ENCODE results near the gene IDS.
"Not testable (repeated sequence)": the region's sequence is repeated elsewhere in the genome, so short reads cannot be mapped to it uniquely, and the experiment has no call there.

Gene IDS

GRCh38 chrX:149527705-149528104 is 22.6 kb upstream of the IDS start:
- DNase-seq (ENCODE audit: low read depth in 2 of 2, low spot score in 1 of 2) = no peak

- DNase-seq (ENCODE audit: low read depth in 2 of 2, low spot score in 1 of 2) = not testable (repeated sequence)
Measured at GRCh38 chrX:149526318-149527033, 21.4 kb upstream of the IDS start.

GRCh38 chrX:149525903-149526302 is 20.8 kb upstream of the IDS start:
- not testable (repeated sequence) for DNase-seq (ENCODE audit: low read depth in 2 of 2, low spot score in 1 of 2)

- peak in 1 of 2 donors; percentile 41 for DNase-seq (ENCODE audit: low read depth in 2 of 2, low spot score in 1 of 2)
Measured at GRCh38 chrX:149525389-149525788, 20.3 kb upstream of the IDS start.

GRCh38 chrX:149522916-149523315 is 17.8 kb upstream of the IDS start:
- DNase-seq (ENCODE audit: low read depth in 2 of 2, low spot score in 1 of 2) = no peak

- no peak for DNase-seq (ENCODE audit: low read depth in 2 of 2, low spot score in 1 of 2)
Measured at GRCh38 chrX:149521438-149521837, 16.3 kb upstream of the IDS start.

- DNase-seq (ENCODE audit: low read depth in 2 of 2, low spot score in 1 of 2) = not testable (repeated sequence)
Measured at GRCh38 chrX:149520636-149521277, 15.7 kb upstream of the IDS start.

GRCh38 chrX:149518236-149518635 is 13.1 kb upstream of the IDS start:
- DNase-seq (ENCODE audit: low read depth in 2 of 2, low spot score in 1 of 2) = no peak

- DNase-seq (ENCODE audit: low read depth in 2 of 2, low spot score in 1 of 2) = no peak
Measured at GRCh38 chrX:149517308-149517707, 12.2 kb upstream of the IDS start.

GRCh38 chrX:149516604-149517003 is 11.5 kb upstream of the IDS start:
- DNase-seq (ENCODE audit: low read depth in 2 of 2, low spot score in 1 of 2) = no peak

GRCh38 chrX:149515954-149516602 is 11.0 kb upstream of the IDS start:
- no peak for DNase-seq (ENCODE audit: low read depth in 2 of 2, low spot score in 1 of 2)

GRCh38 chrX:149513825-149514428 is 8.8 kb upstream of the IDS start:
- DNase-seq (ENCODE audit: low read depth in 2 of 2, low spot score in 1 of 2) = no peak

- no peak for DNase-seq (ENCODE audit: low read depth in 2 of 2, low spot score in 1 of 2)
Measured at GRCh38 chrX:149512225-149512885, 7.2 kb upstream of the IDS start.

- no peak for DNase-seq (ENCODE audit: low read depth in 2 of 2, low spot score in 1 of 2)
Measured at GRCh38 chrX:149511081-149511480, 6.0 kb upstream of the IDS start.

- DNase-seq (ENCODE audit: low read depth in 2 of 2, low spot score in 1 of 2) = no peak
Measured at GRCh38 chrX:149510386-149510785, 5.3 kb upstream of the IDS start.

GRCh38 chrX:149508467-149508866 is 3.4 kb upstream of the IDS start:
- DNase-seq (ENCODE audit: low read depth in 2 of 2, low spot score in 1 of 2) = no peak

GRCh38 chrX:149506349-149506748 is 1.2 kb upstream of the IDS start:
- DNase-seq (ENCODE audit: low read depth in 2 of 2, low spot score in 1 of 2) = no peak

GRCh38 chrX:149505671-149506070 is 565 bp upstream of the IDS start:
- no peak for DNase-seq (ENCODE audit: low read depth in 2 of 2, low spot score in 1 of 2)

- no peak for DNase-seq (ENCODE audit: low read depth in 2 of 2, low spot score in 1 of 2)
Measured at GRCh38 chrX:149504226-149504914, 736 bp downstream of the IDS start.

GRCh38 chrX:149503446-149503845 is 1.7 kb downstream of the IDS start:
- DNase-seq (ENCODE audit: low read depth in 2 of 2, low spot score in 1 of 2) = not testable (repeated sequence)

GRCh38 chrX:149502923-149503322 is 2.2 kb downstream of the IDS start:
- DNase-seq (ENCODE audit: low read depth in 2 of 2, low spot score in 1 of 2) = not testable (repeated sequence)
